ENCODE measurements around the gene MAPK4.

GRCh38 chr18:50697509-50697908 lies 137.6 kb downstream of the MAPK4 start:
- TF ChIP-seq EZH2 (IDR thresholded peaks at IDR 0.05; ENCODE audit: borderline replicate concordance, low read depth, low read length, severe bottlenecking) (no peak), CTCF (IDR thresholded peaks at IDR 0.05; ENCODE audit: borderline replicate concordance, extremely low read depth, low read length, poor library complexity, severe bottlenecking) (no peak)

Data from DND-41 (cell line).